Sigmoid colon (tissue), 7 donors: Measurements from ENCODE around the gene HPSE. TPM values are rescaled to one million over a fixed set of nuclear protein-coding genes. Genes with fewer than 3 reads are reported as not detected.

Experiments used
- DNase-seq: peaks from one replicate; pipeline ENCODE4 v3.0.0-alpha.2; 2019
- H3K27ac ChIP-seq, 4 donors: fragments of 200-600 bp; sonication (generic); one replicate each; pipeline ENCODE4 v1.5.1; 2016 to 2019; ENCODE audit warnings: mild to moderate bottlenecking in 1 of 4
- H3K27me3 ChIP-seq, 3 donors: fragments of 200-600 bp; sonication (generic); one replicate each; pipeline ENCODE4 v1.5.1; 2019; ENCODE audit warnings: mild to moderate bottlenecking in 1 of 3
- H3K36me3 ChIP-seq, 4 donors: fragments of 200-600 bp; sonication (generic); one replicate each; pipeline ENCODE4 v1.5.1; 2016 to 2019
- H3K4me1 ChIP-seq, 4 donors: fragments of 200-600 bp; sonication (generic); one replicate each; pipeline ENCODE4 v1.5.1; 2017 to 2019
- H3K4me3 ChIP-seq, 4 donors: fragments of 200-600 bp; sonication (generic); one replicate each; pipeline ENCODE4 v1.5.1; 2017 to 2019; ENCODE audit warnings: mild to moderate bottlenecking in 2 of 4, moderate library complexity in 1 of 4
- H3K9me3 ChIP-seq, 4 donors: fragments of 200-600 bp in 3 of 4; sonication (generic) in 3 of 4; one replicate each; pipeline versions ENCODE4 v1.5.1 to v1.6.1; 2013 to 2019
- EP300 ChIP-seq, 4 donors: sonication (generic); formaldehyde crosslinking; IDR thresholded peaks; one replicate each; pipeline ENCODE4 v1.6.1; 2017; ENCODE audit warnings: antibody characterized with exemption in 4 of 4
- POLR2A ChIP-seq, 2 donors: fragments of 450-650 bp; IDR thresholded peaks; one replicate each; pipeline ENCODE4 v1.6.1; 2016; ENCODE audit warnings: antibody characterized with exemption in 2 of 2, mild to moderate bottlenecking in 2 of 2, moderate library complexity in 2 of 2
- POLR2AphosphoS5 ChIP-seq, 4 donors: sonication (generic); formaldehyde crosslinking; IDR thresholded peaks; one replicate each; pipeline ENCODE4 v1.6.1; 2017; ENCODE audit warnings: antibody characterized with exemption in 4 of 4
- WGBS, 2 donors: extraction: QIAGEN DNeasy Blood & Tissue Kit; methylation state at CpG; one replicate each; pipeline ENCODE4 v1.1.7; 2013; 5-methylcytosine and 5-hydroxymethylcytosine counted together
- intact Hi-C: fragments of 100-400 bp; cut with DNase I; formaldehyde crosslinking; loops from one replicate; pipeline ENCODE4 v1.15.1; 2023
- polyA plus RNA-seq, 3 donors: library from polyadenylated mRNA; stranded (reverse); fragments of 200-250 nt; gene quantifications; one replicate each; pipeline ENCODE4 v1.2.3, GENCODE V29; 2013
- total RNA-seq, 4 donors: library from RNA; depleted of rRNA; stranded (reverse); fragments of >200 nt; gene quantifications; one replicate each; pipeline ENCODE4 v1.1.0, GENCODE V29; 2016
- TF ChIP-seq, protein P1 (sequence below), 4 experiments: fragments of 450-650 bp in 3 of 4; fragments of 200-600 bp in 1 of 4; IDR thresholded peaks; one replicate each; pipeline ENCODE4 v1.5.1; 2016 to 2019; ENCODE audit warnings: antibody characterized with exemption in 4 of 4, mild to moderate bottlenecking in 3 of 4, moderate library complexity in 2 of 4
- donor health status: healthy with polysubstance abuse.
- donor health status: Bipolar disorder and iron deficiency.
- donor health status: healthy.

The HPSE gene
- total and polyA plus RNA-seq, 7 donors: 0.54 to 7.3 (median 0.71) TPM

DNA sequence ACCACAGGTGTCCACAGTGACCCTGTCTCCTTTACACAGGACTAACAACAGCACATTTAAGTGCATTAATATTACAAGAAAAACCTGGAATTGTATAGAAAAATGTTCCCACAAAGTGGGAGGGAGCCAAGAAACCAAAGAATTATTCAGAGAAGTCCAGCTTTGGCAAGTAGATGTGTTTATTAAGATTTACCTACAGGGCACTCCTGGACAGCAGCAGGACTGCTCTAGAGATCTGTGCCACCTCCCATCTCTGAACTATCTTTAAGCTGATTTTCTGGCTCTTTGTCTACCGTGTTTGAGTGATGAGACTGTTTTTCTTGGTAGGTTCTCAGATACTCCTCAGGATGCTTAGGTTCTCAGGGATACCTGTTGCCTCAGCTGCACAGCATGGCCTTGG is 38.3 kb upstream of the HPSE start:
- H3K4me3 ChIP-seq: no peak overlapping the region
- no peaks in the 10 kb centered on the region for H3K27me3 ChIP-seq
- intact Hi-C loops: no loop called here
- H3K4me1 ChIP-seq: no peaks in the 10 kb centered on the region
- H3K36me3 ChIP-seq: no peaks in the 10 kb centered on the region
- 87 to 95% methylated on average over 1 of the region's 1 CpG for WGBS, 2 donors
- no peak for TF ChIP-seq EP300 (IDR thresholded peaks at IDR 0.05)
- TF ChIP-seq, protein P1, sequence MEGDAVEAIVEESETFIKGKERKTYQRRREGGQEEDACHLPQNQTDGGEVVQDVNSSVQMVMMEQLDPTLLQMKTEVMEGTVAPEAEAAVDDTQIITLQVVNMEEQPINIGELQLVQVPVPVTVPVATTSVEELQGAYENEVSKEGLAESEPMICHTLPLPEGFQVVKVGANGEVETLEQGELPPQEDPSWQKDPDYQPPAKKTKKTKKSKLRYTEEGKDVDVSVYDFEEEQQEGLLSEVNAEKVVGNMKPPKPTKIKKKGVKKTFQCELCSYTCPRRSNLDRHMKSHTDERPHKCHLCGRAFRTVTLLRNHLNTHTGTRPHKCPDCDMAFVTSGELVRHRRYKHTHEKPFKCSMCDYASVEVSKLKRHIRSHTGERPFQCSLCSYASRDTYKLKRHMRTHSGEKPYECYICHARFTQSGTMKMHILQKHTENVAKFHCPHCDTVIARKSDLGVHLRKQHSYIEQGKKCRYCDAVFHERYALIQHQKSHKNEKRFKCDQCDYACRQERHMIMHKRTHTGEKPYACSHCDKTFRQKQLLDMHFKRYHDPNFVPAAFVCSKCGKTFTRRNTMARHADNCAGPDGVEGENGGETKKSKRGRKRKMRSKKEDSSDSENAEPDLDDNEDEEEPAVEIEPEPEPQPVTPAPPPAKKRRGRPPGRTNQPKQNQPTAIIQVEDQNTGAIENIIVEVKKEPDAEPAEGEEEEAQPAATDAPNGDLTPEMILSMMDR (IDR thresholded peaks at IDR 0.05): no peak
- no peak for TF ChIP-seq POLR2A (IDR thresholded peaks at IDR 0.05)
- no peak for TF ChIP-seq POLR2AphosphoS5 (IDR thresholded peaks at IDR 0.05)
- no peak overlapping the region for H3K27ac ChIP-seq
- no peak for DNase-seq
- H3K9me3 ChIP-seq: no peaks in the 10 kb centered on the region

DNA sequence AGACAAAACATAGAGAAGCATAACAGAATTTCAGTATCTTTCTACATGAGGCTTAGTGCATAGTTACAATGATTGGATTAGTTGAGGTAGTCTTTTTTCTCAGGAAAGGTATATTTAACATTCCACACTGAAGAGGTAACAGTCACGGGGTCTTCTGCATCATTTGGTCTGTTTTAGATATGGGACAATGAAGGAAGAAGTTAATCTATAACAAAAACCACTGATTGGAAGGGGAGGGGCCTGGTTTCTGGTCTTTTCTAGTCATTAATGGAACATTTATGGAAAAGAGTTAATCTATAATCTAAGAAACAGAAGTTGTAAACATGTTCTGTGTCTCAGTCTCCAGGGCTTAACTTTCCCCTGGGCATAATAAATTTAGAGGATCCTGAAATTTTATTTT is 37.3 kb upstream of the HPSE start:
- Histone ChIP-seq H3K27ac (no peak overlapping the region), H3K4me3 (no peak overlapping the region), H3K36me3 (no peaks in the 10 kb centered on the region), H3K27me3 (no peaks in the 10 kb centered on the region), H3K4me1 (no peaks in the 10 kb centered on the region), H3K9me3 (no peaks in the 10 kb centered on the region)
- intact Hi-C loops: no loop called here
- WGBS, 2 donors: 23 to 65% methylated on average over 1 of the region's 1 CpG
- no peak for DNase-seq
- TF ChIP-seq POLR2AphosphoS5 (IDR thresholded peaks at IDR 0.05): no peak

DNA sequence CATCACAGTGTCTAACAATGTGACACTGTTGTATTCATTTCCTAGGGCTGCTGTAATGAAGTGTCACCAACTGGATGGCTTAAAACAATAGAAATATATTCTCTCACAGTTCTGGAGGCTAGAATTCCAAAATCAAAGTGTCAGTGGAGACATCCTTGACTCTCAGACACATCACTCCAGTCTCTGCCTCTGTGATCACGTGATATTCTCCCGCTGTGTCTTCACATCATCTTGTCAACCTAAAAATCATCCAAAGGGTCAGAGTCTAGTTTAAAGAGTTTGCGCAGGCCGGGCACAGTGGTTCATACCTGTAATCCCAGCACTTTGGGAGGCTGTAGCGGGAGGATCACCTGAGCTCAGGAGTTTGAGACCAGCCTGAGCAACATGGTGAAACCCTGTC is 36.6 kb upstream of the HPSE start:
- no peak for DNase-seq
- H3K9me3 ChIP-seq: no peaks in the 10 kb centered on the region
- WGBS, 2 donors: 96 to 97% methylated on average over 5 of the region's 5 CpGs
- no peak overlapping the region for H3K4me3 ChIP-seq
- intact Hi-C loops: no loop called here
- TF ChIP-seq, protein P1 (IDR thresholded peaks at IDR 0.05): no peak
- TF ChIP-seq POLR2A (IDR thresholded peaks at IDR 0.05) (no peak), POLR2AphosphoS5 (IDR thresholded peaks at IDR 0.05) (no peak), EP300 (IDR thresholded peaks at IDR 0.05) (no peak)
- no peaks in the 10 kb centered on the region for H3K4me1 ChIP-seq
- no peaks in the 10 kb centered on the region for H3K36me3 ChIP-seq
- no peak overlapping the region for H3K27ac ChIP-seq
- H3K27me3 ChIP-seq: no peaks in the 10 kb centered on the region

DNA sequence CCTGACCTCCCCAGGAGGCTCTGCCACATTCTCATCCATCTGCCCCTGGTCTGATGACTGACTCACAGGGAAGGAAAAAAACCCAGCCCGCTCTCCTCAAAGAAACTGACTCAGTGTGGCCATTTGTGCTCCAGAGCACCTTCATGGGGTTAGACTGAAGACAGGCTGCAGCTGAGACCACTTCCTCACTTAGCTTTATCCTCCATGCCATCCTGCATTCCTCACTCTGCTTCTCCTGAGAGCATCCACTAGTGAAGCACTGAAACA is 35.9 kb upstream of the HPSE start:
- TF ChIP-seq EP300 (IDR thresholded peaks at IDR 0.05) (no peak), POLR2AphosphoS5 (IDR thresholded peaks at IDR 0.05) (no peak), POLR2A (IDR thresholded peaks at IDR 0.05) (no peak)
- TF ChIP-seq, protein P1 (IDR thresholded peaks at IDR 0.05): no peak
- Histone ChIP-seq H3K36me3 (no peaks in the 10 kb centered on the region), H3K9me3 (no peaks in the 10 kb centered on the region), H3K27ac (no peak overlapping the region), H3K4me3 (no peak overlapping the region), H3K4me1 (no peaks in the 10 kb centered on the region), H3K27me3 (no peaks in the 10 kb centered on the region)
- intact Hi-C loops: no loop called here
- no peak for DNase-seq
- WGBS, 2 donors: 51 to 95% methylated on average over 1 of the region's 1 CpG

DNA sequence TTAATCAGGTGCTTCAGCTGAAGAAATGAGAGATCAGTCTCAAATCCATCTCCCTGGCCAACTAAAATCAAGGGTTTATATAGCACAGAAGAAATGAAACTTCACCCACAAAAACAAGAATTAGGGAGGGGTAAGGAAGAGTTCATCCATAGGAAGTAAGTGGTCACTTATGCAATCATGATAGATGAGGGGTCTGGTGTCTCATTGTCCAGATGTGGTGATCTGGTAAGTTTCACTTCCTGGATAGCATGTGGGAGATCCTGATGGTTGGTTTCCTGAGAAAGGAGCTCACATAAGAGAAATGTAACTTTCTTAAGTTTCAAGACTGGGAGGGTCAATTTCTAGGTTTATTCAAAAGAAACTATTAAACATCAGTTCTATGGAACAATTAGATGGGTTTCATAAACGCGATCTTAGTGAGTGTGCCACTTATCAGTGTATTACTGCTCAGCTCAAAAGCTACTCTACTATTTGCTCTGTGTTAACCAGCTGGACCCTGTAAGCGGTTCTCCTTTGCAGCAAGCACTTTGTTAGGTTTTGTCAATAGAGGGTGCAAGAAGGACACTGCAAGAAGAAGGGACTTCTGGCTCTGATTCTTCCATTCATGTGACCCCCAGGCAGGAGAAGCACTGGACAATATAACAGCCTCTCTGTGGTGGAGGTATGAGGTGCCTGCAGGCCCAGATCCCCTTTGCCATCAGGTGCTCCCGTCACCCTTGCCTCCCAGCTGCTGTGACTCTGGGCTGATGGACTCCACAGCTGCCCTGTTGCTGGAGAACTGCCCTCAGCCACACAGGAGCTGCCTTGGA is 35.4 kb upstream of the HPSE start:
- 74 to 86% methylated on average over 4 of the region's 4 CpGs for WGBS, 2 donors
- H3K4me3 ChIP-seq: no peak overlapping the region
- H3K27ac ChIP-seq: no peak overlapping the region
- H3K36me3 ChIP-seq: no peaks in the 10 kb centered on the region
- intact Hi-C loops: no loop called here
- TF ChIP-seq POLR2AphosphoS5 (IDR thresholded peaks at IDR 0.05): peak in 1 of 4 donors; percentile 32
- TF ChIP-seq, protein P1 (IDR thresholded peaks at IDR 0.05): no peak
- no peaks in the 10 kb centered on the region for H3K9me3 ChIP-seq
- no peaks in the 10 kb centered on the region for H3K27me3 ChIP-seq
- no peak for DNase-seq
- H3K4me1 ChIP-seq: no peaks in the 10 kb centered on the region
